Left colon (tissue), 2 donors: ENCODE measurements around the gene RBBP8. TPM values are rescaled to one million over a fixed set of nuclear protein-coding genes. Genes with fewer than 3 reads are reported as not detected.
"Not testable (repeated sequence)": the region's sequence is repeated elsewhere in the genome, so short reads cannot be mapped to it uniquely, and the experiment has no call there.

Experiments used
- ATAC-seq: fragments of 200-7000 bp; cut with Tn5 transposase; one replicate; pipeline ENCODE4 v1.9.1; 2020; ENCODE audit warnings: mild to moderate bottlenecking, moderate library complexity
- DNase-seq, 2 donors: peaks; one replicate each; pipeline ENCODE4 v3.0.0-alpha.2; 2020
- intact Hi-C, 2 donors: fragments of 100-400 bp; cut with DNase I in 1 of 2; cut with micrococcal nuclease in 1 of 2; formaldehyde crosslinking; loops; one replicate each; pipeline versions ENCODE4 v1.11.2 to v1.14.0; 2022; cut with DNase I, micrococcal nuclease
- long read RNA-seq: library from polyadenylated mRNA; unstranded; transcript quantifications from one replicate; pipeline ENCODE4 v2.0.0, GENCODE V29; 2021
- total RNA-seq, 2 donors: library from RNA; stranded (reverse); fragmentation: NEBNext Ultra II Directional; extraction: Animal tissue kit (Norgen Biotek cat#: 25700); gene quantifications; one replicate each; pipeline ENCODE4 v1.2.1, GENCODE V29; 2021
- donor health status: DM: no; HTN: no; CAD: no.
- donor health status: DM: yes; HTN: yes; CAD: no.

Gene RBBP8
- 10 to 100 TPM; 22.0 to 22.7 TPM for total RNA-seq
- long read RNA-seq, transcript RBBP8-201 (19 exons, 3,288 nt) = major isoform, 6 of 19 reads
- long read RNA-seq, partial matches to known transcripts = 11 of 19 reads
- long read RNA-seq, other reads (novel, unspliced or antisense) = 1 of 19 reads

DNA sequence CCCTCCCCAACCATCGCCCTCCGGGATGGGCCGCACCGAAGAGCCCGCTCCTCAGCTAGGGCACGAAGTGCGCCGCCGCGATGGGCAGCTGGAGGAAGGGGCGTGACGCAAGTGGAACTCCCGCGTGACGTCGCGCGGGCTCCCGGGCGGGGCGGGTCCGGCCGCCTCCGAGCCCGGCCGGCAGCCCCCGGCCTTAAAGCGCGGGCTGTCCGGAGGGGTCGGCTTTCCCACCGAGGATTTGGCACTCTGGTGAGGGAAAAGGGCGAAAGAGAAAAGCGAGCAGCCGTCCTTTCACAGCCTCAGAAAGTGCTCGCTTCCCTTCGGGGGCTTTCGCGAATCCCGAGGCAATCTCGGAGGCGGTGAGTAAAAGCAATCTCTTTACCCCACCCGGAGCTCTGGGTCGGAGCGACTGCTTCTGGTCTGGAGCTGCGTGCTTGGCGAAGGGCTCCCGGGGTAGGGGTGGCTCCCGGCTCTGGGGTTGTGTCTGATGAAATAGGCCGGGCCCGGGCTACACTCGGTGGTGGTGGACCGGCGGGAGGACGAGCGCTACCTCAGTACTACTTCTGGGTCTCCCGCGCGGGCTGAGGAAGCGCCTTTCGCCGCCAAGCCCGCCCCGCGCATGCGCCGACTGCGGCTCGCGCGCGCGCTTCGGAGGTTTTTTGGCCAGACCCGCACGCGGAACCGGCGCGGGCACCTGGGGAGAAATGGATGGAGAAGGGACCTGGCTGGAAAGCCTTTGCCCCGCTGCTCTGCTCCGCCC lies at the start of gene RBBP8:
RBBP8 (plus strand) TSS at position 123 of the 760 bp plus-strand sequence. CDS start 3,524 bp downstream, outside the sequence.
- intact Hi-C loops = loop anchor here in 1 of 2 donors (5.0 kb wide), 1 partner anchor 49 kb away; no protein-coding TSS in a partner anchor
- ATAC-seq (peak; percentile 92), DNase-seq (peak; percentile 82 to 90)

DNA sequence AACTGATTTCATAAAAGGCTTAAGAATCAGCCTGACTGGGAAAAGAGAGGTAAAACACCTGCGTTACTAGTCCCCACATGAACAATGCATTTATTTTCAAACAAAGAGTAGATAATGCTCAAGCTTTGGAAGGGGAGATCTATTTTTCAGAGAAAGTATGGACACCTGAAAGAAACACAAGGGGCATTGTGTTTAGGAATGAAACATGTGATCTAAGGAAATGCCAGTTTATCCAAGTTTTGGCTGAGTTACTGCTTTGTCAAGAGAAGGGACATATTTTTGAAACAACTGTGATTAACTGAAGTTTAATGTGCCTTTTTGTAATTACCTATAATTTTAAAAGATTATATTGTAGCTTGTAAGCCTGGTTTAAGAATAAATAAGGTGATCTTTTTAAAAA lies 49.3 kb upstream of the RBBP8 start:
- intact Hi-C loops = no loop called here
- no peak for ATAC-seq
- DNase-seq = no peak

DNA sequence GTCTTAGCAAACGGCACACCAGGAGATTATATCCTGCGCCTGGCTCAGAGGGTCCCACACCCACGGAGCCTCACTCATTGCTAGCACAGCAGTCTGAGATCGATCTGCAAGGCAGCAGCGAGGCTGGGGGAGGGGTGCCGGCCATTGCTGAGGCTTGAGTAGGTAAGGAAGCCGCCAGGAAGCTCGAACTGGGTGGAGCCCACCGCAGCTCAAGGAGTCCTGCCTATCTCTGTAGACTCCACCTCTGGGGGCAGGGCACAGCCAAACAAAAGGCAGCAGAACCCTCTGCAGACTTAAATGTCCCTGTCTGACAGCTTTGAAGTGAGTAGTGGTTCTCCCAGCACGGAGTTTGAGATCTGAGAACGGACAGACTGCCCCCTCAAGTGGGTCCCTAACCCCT lies 47.4 kb upstream of the RBBP8 start:
- DNase-seq, ATAC-seq, intact Hi-C loops: not testable (repeated sequence)

GRCh38 chr18:22899421-22899820 lies 33.7 kb upstream of the RBBP8 start:
- ATAC-seq = no peak
- intact Hi-C loops = no loop called here

DNA sequence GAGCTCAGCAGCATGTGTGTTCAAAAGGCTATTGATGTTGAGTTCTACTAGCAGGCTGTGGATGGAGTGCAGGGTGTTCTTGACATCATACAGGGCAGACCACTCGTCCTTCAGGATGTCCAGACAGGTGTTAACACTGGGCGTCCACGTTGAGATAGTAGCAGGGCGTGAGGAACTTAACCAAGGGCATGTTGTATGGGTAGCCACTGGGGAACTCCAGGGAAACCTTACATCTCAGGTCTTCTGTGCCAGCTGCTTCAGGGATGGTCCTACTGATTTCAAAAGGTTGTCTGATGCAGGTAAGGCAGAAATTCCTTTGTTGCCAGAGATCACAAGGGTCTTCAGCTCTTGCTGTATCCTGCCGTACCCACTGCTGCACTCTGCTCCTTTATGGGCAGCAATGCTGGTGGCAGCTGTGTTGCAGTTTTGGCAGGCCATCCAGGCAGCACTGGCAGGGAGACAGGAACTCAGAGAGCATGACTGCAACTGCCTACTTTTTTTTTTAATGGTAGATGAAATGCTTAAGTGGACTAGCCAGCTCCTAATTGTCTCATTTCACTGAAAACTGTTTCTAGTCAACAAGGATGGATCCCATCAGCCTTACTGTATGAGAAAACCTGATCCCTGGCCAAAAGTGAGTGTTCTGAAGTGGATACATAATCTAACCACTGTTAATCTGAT lies 32.4 kb upstream of the RBBP8 start:
- ATAC-seq = no peak
- intact Hi-C loops = no loop called here
- DNase-seq = no peak

More at GRCh38 chr18:22899421-22899820, 33.7 kb upstream of the RBBP8 start:
- DNase-seq = no peak

DNA sequence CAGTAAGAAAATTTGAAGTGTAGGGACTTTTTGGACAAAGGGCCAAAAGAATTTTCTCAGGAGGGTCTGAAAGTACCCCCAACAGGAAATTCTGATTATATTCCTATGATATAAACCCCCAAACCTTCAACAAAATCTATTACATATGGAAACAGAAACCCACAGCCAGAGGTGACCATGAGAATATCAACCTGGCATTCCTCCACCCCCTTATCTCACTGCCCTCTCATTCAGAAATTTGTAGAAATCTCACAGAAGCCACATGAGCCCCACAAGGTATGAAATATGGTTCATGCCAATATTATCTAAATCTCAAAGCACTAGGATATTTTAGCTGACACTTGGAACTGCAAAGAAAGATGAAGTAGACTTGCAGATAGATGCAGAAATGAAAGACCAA lies 31.0 kb upstream of the RBBP8 start:
- no peak for ATAC-seq
- intact Hi-C loops = no loop called here
- DNase-seq = no peak

DNA sequence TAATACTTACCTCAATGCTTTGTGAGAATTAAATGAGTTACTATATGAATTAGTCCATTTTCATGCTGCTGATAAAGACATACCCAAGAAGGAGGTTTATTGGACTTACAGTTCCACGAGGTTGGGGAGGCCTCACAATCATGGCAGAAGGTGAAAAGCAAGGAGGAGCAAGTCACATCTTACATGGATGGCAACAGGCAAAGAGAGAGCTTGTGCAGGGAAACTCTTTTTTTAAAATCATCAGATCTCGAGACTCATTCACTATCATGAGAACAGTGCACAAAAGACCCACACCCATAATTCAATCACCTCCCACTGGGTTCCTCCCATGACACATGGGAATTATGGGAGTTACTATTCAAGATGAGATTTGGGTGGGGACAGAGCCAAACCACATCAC lies 29.9 kb upstream of the RBBP8 start:
- ATAC-seq, DNase-seq, intact Hi-C loops: not testable (repeated sequence)

GRCh38 chr18:22912149-22912548 lies 21.0 kb upstream of the RBBP8 start:
- intact Hi-C loops = no loop called here
- DNase-seq (no peak), ATAC-seq (no peak)

DNA sequence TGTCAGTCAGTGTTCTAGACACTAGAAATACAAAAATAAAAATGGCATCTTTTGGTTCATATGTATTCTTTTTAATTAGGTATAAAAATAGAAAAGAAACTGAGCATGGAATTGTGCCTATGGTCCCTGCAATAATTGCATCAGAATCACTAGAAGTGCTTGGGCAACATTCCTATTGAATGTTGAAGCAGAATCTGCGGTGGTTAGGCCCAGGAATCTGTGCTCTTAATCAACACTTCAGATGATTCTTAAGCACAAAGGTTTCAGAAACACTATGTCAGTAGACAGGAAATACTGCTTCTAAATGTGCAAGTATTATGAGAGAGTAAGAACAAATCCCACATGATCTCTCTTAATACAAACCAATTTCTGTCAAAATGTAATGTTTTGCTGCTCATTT lies 20.3 kb upstream of the RBBP8 start:
- no peak for ATAC-seq
- DNase-seq = no peak
- intact Hi-C loops = no loop called here

DNA sequence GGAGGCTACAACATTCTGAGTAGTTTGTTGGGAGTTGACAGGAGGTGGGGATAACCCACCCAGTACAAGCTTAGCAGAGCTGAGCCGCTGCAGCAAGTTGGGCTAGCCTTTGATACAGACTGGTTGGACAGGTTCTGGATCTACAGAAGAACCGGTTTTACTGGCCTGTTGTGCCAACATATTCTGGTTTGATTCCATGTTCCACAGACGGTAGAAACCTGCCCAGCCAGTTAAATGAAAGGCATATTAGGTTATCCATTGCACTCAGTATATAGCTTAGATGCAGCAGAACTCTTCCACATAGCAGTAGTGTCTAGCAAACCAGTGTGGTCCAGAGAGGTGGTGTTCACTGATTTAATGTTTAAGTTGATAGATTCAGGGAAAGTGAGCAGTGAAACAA lies 19.3 kb upstream of the RBBP8 start:
- DNase-seq (peak; percentile 66 to 78), ATAC-seq (peak; percentile 98)
- intact Hi-C loops = no loop called here

DNA sequence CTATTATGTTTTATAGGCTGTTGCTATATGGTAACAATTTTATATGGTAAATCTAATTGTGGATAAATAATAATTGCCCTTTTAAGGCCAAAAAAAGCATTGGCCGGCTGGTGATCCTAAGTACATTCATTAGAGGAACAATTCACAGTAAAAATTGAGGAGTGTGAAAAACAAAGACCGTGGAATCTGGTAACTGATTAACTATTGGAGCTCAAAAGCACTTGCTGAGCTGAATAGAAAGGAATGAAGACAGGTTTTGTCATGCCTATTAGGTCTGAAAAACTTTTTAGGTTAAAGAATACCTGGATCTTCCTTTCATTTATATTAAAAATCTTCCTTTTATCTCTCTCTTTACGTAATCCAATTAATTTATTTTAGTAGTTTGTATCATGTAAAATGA lies 18.5 kb upstream of the RBBP8 start:
- DNase-seq (no peak), ATAC-seq (no peak)
- intact Hi-C loops = no loop called here

GRCh38 chr18:22915337-22915736 lies 17.8 kb upstream of the RBBP8 start:
- ATAC-seq (no peak), DNase-seq (no peak)
- intact Hi-C loops = no loop called here

- intact Hi-C loops = loop anchor here in 1 of 2 donors (10.0 kb wide), 1 partner anchor 63 kb away; no protein-coding TSS in a partner anchor
- DNase-seq (no peak), ATAC-seq (no peak)
Measured at GRCh38 chr18:22921772-22922171, 11.4 kb upstream of the RBBP8 start.

GRCh38 chr18:22924589-22924988 lies 8.5 kb upstream of the RBBP8 start:
- ATAC-seq (no peak), DNase-seq (no peak)
- intact Hi-C loops = loop anchor here in 1 of 2 donors (10.0 kb wide), 1 partner anchor 60 kb away; no protein-coding TSS in a partner anchor

DNA sequence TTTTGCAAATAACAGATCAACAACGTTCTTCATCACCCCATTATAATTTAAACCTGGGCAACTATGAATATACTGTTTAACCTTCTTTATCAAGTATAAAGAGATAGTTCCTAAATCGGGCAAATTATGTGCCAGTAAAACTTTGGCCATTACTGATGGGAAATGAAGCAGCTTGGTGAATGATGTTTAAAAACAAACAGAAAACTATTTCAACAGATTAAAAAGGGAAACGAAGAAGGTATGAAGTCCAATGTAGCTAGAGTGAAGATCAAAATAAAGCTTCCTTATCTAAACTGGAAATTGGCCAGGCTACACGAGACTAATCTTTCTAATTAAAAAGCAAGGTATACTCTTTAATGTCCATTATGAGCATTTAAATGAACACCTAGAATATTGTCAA lies 6.7 kb upstream of the RBBP8 start:
- no peak for DNase-seq
- ATAC-seq = no peak
- intact Hi-C loops = loop anchor here in 1 of 2 donors (10.0 kb wide), 1 partner anchor 58 kb away; no protein-coding TSS in a partner anchor

DNA sequence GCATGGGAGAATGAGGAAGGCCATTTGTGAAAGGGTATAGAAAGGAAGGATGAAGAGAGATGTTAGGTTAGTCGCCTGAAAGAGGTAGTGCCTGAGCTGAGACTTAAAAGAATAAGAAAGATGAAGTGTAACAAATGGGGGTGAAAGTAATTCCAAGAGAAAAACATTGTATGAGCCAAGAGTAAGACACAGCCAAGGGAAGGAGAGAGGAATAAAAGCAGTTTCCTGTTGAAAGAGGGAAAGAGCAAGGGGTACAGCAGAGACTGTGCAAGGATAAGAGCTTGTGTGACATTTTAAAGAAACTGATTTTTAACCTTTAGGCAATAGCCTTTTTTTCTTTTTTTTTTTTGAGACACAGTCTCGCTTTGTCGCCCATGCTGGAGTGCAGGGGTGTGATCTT lies 4.8 kb upstream of the RBBP8 start:
- DNase-seq = no peak
- intact Hi-C loops = loop anchor here in 1 of 2 donors (10.0 kb wide), 1 partner anchor 56 kb away; no protein-coding TSS in a partner anchor
- ATAC-seq = no peak

DNA sequence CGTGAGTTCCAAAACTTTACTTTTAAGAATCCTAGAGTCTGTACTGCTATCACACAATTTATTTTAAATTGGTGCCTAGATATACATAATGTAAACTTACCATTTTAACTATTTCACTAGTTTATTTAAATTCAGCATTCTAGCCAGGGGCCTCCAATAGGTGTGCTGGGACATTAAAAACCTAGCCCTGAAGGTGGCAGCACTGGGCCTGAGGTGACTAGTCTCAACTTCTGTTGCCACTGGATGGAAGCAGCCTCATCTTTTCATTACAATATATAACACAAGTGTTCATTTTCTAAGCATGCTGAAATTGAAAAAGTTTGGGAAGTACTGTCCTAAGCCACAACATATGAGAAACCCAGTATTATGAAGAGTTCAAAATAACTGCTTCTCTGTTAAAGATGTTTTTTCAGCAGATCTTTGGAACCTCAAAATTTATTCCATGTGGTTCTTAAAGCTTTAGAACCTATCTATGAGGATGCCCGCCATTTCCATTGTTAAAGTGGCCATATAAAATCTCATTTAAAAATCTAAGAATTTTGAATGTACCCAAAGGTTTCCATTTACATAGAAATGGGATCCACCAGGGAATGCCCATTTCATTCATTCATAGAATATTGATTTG lies 2.9 kb upstream of the RBBP8 start:
- peak; percentile 51 for ATAC-seq
- DNase-seq = peak; percentile 77 to 91
- intact Hi-C loops = loop anchor here in 1 of 2 donors (5.0 kb wide), 1 partner anchor 52 kb away; no protein-coding TSS in a partner anchor

DNA sequence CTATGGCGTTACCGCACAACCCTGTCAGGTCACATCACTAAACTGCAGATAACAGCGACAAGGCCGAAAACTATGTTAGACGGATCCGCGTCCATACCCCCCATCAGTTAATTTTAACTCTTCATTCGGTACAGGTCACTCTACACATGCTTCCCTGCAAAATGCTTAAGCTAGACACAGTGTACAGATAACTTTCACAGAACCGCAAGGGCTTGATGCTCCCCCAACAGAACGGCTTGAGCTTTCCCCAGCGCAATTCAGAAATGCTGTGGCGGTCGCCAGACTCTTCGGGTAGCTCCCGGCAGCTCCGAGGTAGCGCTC lies 283 bp upstream of the RBBP8 start:
- peak; percentile 35 for ATAC-seq
- intact Hi-C loops = loop anchor here in 1 of 2 donors (5.0 kb wide), 1 partner anchor 49 kb away; no protein-coding TSS in a partner anchor
- DNase-seq = no peak

GRCh38 chr18:22933966-22934423 lies 867 bp downstream of the RBBP8 start:
- intact Hi-C loops = loop anchor here in 1 of 2 donors (5.0 kb wide), 1 partner anchor 48 kb away; no protein-coding TSS in a partner anchor
- DNase-seq = no peak
- ATAC-seq = peak; percentile 27
